Large intestine (tissue), 3 donors: ENCODE measurements around the gene ECEL1. TPM values are rescaled to one million over a fixed set of nuclear protein-coding genes. Genes with fewer than 3 reads are reported as not detected.

Experiments
- DNase-seq, 2 donors: peaks; one replicate each; pipeline versions ENCODE4 v3.0.0 to v3.0.0-alpha.2; 2013
- H3K27ac ChIP-seq: one replicate; pipeline ENCODE4 v1.5.1; 2013; ENCODE audit warnings: low read length
- H3K27me3 ChIP-seq: 2 replicates; pipeline ENCODE4 v1.6.1; 2013; ENCODE audit warnings: low read length; ENCODE audit not compliant: control insufficient read depth, insufficient read depth
- H3K36me3 ChIP-seq: 2 replicates; pipeline ENCODE4 v1.6.1; 2013; ENCODE audit warnings: low read length; ENCODE audit not compliant: control insufficient read depth, insufficient read depth
- H3K4me1 ChIP-seq: one replicate; pipeline ENCODE4 v1.6.1; 2013; ENCODE audit warnings: low read length; ENCODE audit not compliant: control insufficient read depth, insufficient read depth
- H3K4me3 ChIP-seq: one replicate; pipeline ENCODE4 v1.5.1; 2013; ENCODE audit warnings: low read length
- H3K9me3 ChIP-seq: one replicate; pipeline ENCODE4 v1.6.1; 2013; ENCODE audit warnings: mild to moderate bottlenecking, low read depth, low read length, moderate library complexity; ENCODE audit not compliant: control insufficient read depth
- WGBS: methylation state at CpG from one replicate; pipeline ENCODE4 v1.1.5; 2013; ENCODE audit warnings: low lambda C conversion rate; ENCODE audit not compliant: insufficient coverage; 5-methylcytosine and 5-hydroxymethylcytosine counted together
- polyA plus RNA-seq: library from polyadenylated mRNA; unstranded; fragments of 120-200 nt; gene quantifications from one replicate; pipeline ENCODE4 v1.2.1, GENCODE V29; 2013

Gene ECEL1
- polyA plus RNA-seq, 1 donor, result 1.1 TPM

GRCh38 chr2:232432598-232433184 lies 54.9 kb downstream of the ECEL1 start:
- no CpG with 5 or more reads among the region's 16 CpGs for WGBS
- H3K27me3 ChIP-seq, result no peaks in the 10 kb centered on the region
- no peaks in the 10 kb centered on the region for H3K9me3 ChIP-seq
- no peaks in the 10 kb centered on the region for H3K4me1 ChIP-seq
- no peak overlapping the region for H3K27ac ChIP-seq
- no peak for DNase-seq
- H3K36me3 ChIP-seq, result no peaks in the 10 kb centered on the region
- H3K4me3 ChIP-seq, result no peak overlapping the region

- no peaks in the 10 kb centered on the region for H3K4me1 ChIP-seq
- no CpG with 5 or more reads among the region's 16 CpGs for WGBS
- no peaks in the 10 kb centered on the region for H3K9me3 ChIP-seq
- DNase-seq, result no peak
- no peaks in the 10 kb centered on the region for H3K36me3 ChIP-seq
- no peak overlapping the region for H3K27ac ChIP-seq
- H3K27me3 ChIP-seq, result no peaks in the 10 kb centered on the region
- H3K4me3 ChIP-seq, result no peak overlapping the region
Measured at GRCh38 chr2:232431705-232432590, 55.7 kb downstream of the ECEL1 start.

Other genes starting within 250 kb of the ECEL1 start
- 0.06 TPM for gene ALPP, start 109.1 kb downstream of the ECEL1 start, polyA plus RNA-seq
- not detected for gene ALPG, start 81.0 kb downstream of the ECEL1 start, polyA plus RNA-seq
- 80.6 TPM for gene ALPI, start 31.7 kb downstream of the ECEL1 start, polyA plus RNA-seq
- not detected for gene PRSS56, start 32.6 kb upstream of the ECEL1 start, polyA plus RNA-seq
- 0.27 TPM for gene CHRND, start 38.3 kb upstream of the ECEL1 start, polyA plus RNA-seq
- 0.21 TPM for gene CHRNG, start 51.9 kb upstream of the ECEL1 start, polyA plus RNA-seq
- gene TIGD1, start 62.7 kb upstream of the ECEL1 start, polyA plus RNA-seq, result 6.5 TPM
- 77.3 TPM for gene EIF4E2, start 62.9 kb upstream of the ECEL1 start, polyA plus RNA-seq
- gene EFHD1, start 145.8 kb upstream of the ECEL1 start, polyA plus RNA-seq, result 1.7 TPM
- 63.4 TPM for gene GIGYF2, start 209.5 kb upstream of the ECEL1 start, polyA plus RNA-seq